IMR-90 (cell line): Measurements from ENCODE around the gene CD38.

Experiments
- BHLHE40 ChIP-seq: fragments of 150-350 bp; IDR thresholded peaks from 2 replicates; pipeline ENCODE4 v1.6.1; 2016; ENCODE audit warnings: mild to moderate bottlenecking, low read depth, low read length
- CHD1 ChIP-seq: IDR thresholded peaks from 2 replicates; pipeline ENCODE4 v1.6.1; 2012; ENCODE audit warnings: low read depth, low read length, improper control_type of control experiment
- POLR2A ChIP-seq: IDR thresholded peaks from 2 replicates; pipeline ENCODE4 v1.6.1; 2012; ENCODE audit warnings: mild to moderate bottlenecking, low read depth, low read length
- TF ChIP-seq, protein P1 (sequence below): conservative IDR thresholded peaks from 2 replicates; pipeline ENCODE4 v1.5.1; 2012; ENCODE audit warnings: mild to moderate bottlenecking, low read depth, low read length, improper control_type of control experiment

GRCh38 chr4:15837591-15837990 lies 59.5 kb downstream of the CD38 start:
- no peak for TF ChIP-seq POLR2A
- TF ChIP-seq, protein P1, sequence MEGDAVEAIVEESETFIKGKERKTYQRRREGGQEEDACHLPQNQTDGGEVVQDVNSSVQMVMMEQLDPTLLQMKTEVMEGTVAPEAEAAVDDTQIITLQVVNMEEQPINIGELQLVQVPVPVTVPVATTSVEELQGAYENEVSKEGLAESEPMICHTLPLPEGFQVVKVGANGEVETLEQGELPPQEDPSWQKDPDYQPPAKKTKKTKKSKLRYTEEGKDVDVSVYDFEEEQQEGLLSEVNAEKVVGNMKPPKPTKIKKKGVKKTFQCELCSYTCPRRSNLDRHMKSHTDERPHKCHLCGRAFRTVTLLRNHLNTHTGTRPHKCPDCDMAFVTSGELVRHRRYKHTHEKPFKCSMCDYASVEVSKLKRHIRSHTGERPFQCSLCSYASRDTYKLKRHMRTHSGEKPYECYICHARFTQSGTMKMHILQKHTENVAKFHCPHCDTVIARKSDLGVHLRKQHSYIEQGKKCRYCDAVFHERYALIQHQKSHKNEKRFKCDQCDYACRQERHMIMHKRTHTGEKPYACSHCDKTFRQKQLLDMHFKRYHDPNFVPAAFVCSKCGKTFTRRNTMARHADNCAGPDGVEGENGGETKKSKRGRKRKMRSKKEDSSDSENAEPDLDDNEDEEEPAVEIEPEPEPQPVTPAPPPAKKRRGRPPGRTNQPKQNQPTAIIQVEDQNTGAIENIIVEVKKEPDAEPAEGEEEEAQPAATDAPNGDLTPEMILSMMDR: no peak
- TF ChIP-seq BHLHE40: no peak
- no peak for TF ChIP-seq CHD1
